ENCODE results near the gene EFR3B.

EFR3B gene

DNA sequence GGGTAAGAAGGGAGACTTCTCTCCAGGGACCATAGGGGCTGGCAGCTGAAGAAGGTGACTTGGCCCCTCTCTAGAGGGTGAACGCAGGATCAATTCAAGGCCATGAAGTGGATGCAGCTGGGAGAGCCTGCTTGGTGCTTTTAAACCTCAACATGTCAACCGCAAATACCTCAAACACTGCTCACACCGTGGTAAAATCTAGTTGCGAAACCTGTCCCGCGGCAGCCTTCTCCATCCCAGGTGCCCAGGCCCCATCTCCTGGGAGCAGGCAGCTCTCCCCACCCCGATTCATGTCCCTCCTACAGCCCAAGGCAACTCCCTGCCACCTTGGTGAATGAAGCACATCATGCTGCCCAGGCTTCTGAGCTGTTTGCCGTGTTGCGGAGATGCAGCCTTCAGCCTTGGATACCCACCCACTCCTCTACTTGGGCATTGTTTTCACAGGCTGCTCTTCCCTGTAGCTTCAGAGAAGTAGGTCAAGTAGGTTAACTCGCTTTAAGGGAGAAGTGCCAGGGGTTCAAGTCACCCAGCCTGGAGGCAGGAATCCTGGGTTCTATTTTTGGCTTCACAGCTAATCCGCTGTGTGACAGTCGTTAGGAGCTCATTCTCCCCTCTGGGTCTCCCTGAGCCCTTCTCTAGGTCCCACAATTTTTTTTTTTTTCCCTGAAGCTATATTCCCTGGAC is 6.2 kb upstream of the EFR3B start:
- no peak for DNase-seq (ENCODE audit: low spot score)

DNA sequence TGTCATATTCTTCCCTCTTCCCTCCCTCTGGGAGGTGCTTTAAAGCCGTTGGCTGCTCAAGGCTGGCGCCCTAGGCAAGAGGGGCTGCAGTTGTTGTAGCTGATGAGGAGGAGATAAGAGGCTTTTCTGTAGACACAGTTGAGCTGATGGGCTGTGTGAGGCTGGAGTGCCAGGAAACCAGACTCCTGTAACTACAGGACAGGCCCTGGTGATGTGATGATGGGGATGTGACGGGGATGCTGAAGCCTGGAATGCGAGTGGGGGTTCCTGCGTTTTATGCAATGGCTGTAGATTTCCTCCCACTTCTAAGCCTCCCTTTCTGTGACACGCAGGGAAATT is 5.7 kb upstream of the EFR3B start:
- DNase-seq (ENCODE audit: low spot score), result no peak

DNA sequence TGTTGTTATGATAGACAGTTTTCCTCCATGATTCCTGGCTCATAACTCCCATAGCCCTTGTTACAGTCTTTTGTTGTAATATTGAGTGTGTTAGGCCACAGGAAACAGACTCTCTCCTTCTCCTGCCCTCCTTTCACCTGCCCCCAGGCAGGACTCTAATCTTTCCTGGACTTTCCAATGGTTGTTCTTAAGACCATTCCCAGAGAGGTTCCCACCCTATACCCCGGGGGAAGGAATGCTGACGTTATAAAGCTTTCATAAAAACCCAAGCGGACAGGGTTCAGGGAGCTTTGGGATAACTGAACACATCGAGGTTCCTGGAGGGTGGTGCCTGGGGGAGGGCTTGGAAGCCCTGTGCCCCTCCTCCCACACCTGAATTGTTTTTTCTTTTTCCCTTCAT is 2.8 kb upstream of the EFR3B start:
- no peak for DNase-seq (ENCODE audit: low spot score)

DNA sequence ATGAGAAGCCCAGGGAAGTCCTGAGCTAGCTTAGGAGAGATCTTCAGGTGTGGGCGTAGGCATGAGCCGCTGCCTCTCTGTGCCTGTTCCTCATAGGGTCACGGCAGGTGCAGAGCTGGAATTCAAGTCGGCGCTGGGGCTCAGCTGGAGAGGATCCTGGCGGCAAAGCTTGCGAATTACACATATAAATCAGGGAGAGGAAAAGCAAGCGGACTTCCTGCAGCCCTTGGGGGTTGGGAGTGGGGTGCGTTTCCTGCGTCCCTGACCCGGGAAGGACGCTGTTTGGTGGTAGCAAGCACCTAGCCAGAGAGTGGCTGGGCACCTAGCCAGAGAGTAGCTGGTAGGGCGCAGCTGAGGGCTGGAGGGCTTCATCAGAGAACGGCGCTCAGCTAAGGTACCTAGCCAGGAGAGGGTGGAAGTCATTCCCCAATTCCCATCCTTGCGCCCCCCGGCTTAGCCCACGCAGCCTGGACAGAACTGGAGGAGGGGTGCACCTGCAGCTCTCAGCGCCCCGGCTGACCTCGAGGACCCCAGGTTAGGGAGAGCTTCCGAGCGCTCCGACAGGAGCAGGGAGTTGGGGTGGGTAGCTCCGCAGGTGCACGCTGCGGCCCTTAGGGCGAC is 459 bp upstream of the EFR3B start:
- DNase-seq (ENCODE audit: low spot score), result peak; percentile 46

DNA sequence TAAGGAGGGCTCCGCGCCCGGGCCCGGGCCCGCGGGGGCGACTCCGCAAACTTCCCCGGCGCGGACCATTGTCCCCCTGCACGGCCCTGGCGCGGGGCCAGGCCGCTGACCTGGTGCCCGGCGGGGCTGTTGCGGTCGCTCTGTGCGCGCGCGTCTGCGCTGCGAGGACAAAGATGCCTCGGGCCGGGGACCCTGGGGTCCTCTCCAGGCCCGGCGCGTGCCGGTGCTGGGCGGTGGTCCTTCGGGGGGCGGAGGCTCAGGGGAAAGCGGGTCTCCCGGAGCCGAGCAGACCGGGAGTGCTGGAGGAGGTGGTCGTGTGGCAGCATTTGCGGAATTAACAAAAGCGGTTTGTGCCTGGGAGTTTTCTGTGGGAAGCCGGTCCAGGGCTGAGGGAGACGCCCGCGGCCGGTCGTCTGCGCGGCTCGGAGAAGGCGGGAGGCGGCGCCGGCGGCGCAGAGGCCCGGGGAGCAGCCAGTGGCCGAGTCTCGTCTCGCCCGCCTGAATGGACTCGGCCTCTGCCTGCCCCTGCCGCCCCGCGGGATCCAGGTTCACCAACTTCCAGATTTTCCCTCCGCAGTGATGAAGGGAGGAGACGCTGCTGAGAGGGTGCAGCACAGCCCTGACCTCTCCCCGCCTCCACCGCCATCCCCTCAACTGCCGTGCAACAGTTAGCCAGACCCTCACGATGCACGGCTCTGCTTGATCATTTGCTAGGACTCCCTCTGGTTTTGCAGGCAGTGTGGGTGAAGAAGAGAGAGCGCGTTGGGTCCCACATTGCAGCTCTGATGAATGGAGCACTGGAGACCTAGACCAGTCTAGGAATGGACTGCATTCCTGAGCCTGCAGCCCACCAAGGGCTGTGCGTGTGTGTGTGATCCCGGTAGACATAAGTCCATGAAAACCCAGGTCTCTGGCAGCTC is 705 bp downstream of the EFR3B start:
- no peak for DNase-seq (ENCODE audit: low spot score)

DNA sequence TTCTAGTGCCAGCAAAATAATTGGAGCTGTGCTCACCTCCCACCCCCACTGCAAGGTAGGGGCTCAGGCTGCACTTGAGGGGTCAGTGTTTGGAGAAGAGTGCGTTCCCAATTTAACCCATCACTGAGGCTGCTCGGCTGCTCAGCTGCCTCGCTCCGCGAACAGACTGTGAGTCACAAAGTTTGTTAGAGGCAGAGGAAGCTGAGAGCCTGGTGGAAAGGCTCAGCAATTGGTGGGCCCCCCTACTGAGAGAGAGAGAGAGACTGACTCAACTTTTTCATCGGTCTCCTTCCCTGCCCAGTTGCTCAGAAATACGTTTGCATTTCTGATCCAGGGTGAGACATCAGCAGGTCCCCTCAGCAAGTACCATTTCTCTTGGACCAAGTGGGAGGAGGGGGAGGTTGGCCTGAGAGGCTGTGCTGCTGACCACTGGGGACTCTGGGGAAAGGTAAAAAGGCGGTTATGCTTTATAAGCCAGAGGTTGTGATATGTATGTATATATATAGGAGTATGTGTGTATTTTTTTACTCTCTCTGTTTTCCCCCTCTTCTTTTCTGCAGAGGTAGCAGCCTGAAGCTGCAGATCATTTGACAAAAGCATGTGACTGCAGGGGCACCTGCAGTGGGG is 1.5 kb downstream of the EFR3B start:
- DNase-seq (ENCODE audit: low spot score), result no peak

DNA sequence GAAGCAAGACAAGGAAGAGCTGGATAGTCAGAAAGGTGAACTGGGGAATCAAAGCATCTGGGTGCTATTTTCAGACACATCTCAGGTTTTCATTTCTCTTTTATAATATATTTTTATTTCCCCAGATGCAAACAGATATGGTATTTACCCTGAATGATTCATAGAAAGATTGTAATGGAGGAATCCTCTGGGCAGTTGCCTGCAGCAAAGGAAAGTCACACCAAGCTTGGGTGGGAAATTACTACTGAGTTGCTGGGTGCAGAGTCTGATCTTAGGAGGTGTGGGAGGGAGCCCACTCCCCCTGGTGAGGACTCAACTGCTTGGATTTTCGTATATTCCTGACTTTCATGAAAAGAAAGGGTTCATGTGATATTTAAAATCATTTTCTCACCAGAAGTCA is 2.1 kb downstream of the EFR3B start:
- no peak for DNase-seq (ENCODE audit: low spot score)

DNA sequence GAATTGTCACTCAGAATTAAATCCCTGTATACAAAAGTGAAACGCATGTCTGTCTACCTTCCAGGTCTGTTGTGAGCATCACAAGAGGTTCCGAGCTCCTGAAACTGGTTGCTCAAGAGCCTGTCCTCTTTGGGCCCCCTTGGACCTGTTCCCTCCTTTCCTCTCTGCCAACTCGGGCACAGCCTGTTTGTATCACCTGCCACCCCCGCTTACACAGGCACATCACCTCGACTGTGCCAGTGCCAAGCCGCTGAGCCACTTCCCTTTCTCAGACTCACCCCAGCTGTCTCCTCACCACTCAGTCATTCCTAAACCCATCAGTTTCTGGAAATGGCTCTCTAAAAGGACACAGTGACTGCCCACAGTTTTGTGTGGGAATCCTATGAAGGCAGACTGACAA is 3.1 kb downstream of the EFR3B start:
- DNase-seq (ENCODE audit: low spot score), result peak; percentile 27

DNA sequence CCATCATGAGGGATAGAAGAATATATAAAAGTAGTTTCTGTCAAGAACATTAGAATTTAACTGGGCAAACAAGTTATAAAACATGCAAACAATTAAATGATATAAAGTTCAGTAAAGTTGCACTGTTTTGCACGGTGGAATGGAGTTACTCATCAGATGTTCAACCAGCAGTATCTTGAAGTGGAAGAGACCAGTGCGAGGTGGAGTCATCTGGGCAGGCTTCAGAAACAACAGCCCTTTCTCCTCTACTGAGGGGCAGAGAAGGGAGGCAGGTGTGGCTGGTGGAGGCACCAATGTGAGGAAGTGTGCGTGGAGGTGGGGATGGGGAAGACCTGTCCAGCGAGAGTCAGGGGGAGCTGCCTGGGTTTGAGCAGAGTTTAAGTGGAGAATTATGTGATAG is 7.5 kb downstream of the EFR3B start:
- DNase-seq (ENCODE audit: low spot score), result no peak

DNA sequence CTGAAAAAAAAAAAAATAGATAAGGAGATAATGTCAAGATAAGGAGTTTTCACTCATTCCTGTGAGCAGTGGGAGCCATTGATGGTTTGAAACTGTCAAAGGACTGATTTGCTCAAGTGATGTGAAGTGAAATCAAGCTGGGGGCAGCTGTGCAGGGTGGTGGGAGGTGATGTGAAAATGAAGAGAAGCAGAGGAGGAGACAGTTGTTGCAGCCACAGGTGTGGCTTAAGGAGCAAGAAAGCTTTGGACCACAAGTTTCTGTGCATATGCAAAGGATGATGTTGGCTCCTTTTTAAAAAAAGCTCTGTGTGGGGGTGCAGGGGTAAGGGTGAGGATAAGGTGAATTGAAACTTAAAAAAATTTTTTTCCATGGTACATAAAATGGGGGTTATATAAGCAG is 8.3 kb downstream of the EFR3B start:
- DNase-seq (ENCODE audit: low spot score), result no peak

DNA sequence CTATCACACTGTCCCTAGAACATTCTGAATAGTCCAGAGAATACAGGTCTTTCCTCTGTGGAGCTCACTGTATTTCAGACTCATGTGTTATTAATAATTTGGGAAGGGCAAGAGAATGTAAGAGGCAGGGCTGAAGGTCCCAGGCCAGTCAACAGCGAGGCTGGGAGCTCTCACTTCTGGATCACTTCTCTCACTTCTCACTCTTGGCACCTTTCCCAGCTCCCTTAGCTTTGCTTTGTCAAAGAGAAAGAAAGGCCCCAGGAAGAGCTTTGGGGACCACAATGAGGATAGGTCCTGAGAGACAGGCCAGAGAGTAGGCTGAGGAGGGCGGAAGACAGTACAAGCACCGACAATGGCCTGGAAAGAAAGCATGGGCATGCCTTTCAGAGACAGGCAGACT is 11.2 kb downstream of the EFR3B start:
- no peak for DNase-seq (ENCODE audit: low spot score)

DNA sequence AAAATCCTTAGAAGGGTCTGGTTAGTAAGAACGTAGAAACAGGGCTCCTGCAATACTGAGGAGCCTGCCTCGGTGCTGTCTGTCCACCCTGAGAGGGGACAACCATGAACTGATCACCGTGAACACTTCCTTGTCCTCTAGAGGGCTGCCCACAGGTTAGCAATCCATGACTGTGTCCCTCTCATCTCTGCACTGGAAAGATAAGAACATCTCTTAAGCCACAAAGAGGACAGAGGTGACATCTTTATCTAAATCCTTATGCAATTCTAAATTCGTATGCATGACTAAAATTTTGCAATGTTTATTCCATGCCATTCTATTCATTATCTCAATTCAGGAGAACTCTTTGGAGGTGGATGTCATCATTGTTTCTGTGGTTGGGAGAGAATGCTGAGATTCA is 12.8 kb downstream of the EFR3B start:
- no peak for DNase-seq (ENCODE audit: low spot score)

DNA sequence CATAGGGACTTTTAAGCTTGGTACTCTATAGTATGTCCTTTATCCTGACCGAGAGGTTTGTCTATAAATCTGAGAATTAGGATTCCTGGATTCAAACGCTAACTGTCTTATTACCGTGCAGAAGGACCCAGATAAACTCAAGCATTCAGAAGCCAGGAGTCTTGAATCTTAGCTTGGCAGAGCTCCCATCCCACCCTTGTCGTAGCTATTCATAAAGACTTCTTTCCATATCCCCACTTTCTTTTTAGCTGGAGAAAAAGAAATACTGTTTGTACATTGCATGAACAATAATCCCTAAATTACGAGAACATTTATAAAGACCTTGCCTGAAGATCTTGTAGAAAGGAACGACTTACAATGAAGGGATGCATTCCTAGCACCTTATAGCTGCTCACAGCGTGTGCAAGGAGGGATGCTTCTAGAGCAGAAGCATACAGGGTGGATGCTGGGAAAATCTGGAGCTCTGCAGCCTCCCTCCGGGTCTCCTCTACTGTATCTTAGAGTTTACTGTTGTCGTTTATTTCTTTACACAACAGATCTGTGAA is 13.6 kb downstream of the EFR3B start:
- no peak for DNase-seq (ENCODE audit: low spot score)

DNA sequence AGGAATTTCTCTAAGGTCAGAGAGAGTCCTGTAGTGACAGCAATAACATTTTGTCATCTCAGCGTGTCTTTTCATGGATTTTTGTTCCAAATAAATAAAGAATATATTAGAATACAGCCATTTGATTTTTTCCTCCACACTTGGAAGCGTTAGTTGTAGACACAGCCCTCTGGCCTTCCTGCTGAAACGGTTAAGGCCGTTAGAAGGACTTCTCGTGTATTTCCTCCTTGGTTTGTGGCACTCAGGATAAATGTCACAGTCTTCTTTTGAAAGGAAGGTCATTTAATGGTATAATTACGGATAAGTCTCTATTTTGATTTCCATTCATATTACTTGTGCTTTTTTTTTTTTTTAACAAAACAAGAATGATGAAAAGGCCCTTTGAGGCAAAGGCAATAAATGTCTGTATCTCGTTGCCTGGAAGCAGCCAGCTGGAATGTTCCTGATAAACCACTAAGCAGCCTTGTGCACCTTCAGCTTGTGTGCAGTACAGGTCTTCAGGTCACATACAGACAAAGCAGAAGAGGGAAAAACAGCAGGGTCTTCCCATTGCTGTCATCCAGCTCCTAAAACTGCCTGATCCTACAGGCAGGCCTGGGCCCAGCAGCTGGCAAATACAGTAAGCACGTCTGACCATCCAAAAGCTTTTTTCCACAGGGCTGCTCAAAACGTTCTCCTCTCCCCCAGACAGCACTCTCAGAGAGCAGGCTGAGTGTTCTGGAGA is 14.4 kb downstream of the EFR3B start:
- DNase-seq (ENCODE audit: low spot score), result no peak

DNA sequence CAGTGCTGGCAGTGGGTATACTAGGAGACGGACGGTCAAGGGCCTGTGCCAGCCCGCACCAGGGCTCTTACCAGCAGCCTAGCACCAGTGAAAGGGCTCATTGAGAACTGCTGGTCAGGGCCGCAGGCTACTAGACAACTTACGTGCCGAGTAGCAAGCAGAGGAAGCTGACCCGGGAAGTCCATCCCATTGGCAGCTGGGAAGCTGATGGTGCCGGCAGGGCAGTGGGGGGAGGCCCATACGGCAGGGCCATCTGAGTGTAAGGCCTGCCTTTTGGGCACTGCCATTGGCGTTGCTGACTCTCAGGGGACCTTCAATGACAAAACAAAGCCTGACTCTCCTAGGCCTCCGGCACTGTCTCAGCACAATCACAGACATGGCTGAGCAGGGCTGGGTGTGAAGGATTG is 20.6 kb downstream of the EFR3B start:
- no peak for DNase-seq (ENCODE audit: low spot score)

DNA sequence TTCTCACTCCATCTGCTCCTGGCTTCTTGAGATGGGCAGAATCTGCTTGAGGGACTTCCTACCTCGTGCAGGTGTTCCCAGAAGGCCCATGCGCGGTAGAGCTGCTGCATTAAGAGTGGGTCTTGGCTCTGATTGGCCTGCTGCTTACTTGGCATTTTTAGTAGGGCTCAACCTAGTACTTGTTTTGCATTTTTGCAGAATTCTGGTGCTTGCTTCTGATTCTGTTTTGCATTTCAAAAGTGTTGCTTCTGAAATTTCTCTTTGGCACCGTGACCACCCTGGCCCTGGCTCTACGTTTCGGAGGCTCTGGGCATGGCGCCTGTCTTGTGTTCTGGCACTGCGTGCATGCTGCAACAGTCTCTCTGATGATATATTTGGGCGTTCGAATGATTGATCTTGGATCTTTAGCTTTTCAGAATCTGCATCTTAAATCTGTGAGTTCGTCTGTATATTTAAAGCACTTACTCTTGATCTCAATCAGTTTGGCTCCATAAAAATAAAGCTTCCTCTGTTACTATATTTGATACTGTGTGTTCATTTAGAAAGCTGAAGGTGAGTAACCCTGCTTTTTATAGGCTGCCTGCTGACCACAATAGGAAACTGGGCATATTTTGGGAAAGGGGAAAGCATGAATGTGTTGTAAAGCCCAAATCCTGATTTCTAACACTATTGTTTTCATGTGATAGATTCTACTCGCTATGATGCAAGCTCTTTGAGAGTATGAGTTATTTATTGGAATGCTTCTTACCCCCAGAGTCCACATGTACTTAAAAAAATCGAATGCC is 22.2 kb downstream of the EFR3B start:
- DNase-seq (ENCODE audit: low spot score), result peak; percentile 78

DNA sequence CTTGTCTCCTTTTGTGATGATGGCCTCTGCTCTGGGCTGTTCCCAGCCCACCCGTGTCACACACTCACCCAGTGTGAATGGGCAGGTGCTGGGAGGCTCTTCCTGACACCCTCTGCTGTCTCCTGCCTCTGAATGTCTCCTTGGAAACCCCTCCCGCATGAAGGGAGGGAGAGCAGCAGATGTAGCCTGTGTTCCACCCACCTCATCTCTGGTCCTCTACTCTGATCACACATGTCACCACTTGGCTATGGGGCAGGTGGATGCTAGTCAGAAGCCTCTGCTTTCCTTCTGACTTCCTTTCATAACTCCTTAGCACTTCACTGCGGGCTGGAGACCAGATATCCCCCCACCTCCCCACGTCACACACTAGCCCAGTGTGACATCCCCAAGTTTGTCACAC is 23.9 kb downstream of the EFR3B start:
- DNase-seq (ENCODE audit: low spot score), result no peak

DNA sequence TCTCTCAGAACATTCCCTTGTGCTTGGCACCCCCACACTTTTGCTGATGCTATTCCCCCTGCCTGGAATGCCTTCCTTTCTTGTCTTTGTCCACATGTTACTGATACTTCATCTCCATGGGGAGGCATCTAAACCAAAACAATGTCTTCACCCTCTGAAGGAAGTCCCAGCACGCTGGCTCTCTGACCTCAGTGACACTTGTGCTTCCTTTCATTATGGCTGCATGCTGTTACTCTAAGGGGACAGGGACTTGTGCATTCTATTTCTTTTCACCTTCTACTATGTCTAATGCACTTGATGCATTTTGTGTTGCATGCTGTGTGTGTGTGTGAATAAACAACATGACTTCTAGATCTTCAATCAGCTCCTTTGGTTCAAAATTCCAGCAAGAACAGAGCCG is 24.6 kb downstream of the EFR3B start:
- no peak for DNase-seq (ENCODE audit: low spot score)

DNA sequence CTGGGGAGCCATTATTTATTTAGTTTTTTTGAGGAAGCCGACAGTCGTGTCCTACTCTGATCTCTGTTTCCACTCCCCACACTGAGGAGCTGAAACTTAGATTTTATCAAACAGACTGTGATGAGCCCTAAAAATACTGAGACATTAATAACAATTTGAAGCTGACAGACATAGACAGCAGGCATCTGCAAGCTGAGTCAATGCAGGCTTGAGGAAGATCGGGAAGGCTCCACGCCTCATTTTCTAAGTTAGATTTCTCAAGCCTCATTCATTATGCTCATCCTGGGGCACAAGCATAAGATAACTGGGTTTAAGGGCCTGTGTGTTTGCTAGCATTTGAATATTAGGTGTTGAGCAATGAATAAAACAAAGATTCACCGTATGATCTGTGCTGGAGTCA is 26.3 kb downstream of the EFR3B start:
- no peak for DNase-seq (ENCODE audit: low spot score)

DNA sequence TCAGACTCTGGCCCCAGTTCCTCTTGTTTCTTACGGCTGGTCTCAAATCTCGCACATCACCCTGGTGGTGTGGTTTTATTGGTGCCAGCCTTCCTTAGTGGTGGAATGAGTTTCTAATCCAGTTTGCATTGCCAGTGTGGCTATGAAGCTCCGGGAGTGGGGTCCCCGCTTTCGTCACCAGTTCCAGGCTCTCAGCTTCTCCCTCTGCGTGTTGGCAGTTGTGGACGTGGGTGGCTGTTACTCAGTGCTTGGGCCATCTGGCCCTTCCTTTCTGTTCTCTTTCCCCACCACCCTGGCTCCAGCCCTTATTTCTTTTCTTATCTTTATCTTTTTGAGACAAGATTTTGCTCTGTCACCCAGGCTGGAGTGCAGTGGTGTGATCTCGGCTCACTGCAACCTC is 30.1 kb downstream of the EFR3B start:
- no peak for DNase-seq (ENCODE audit: low spot score)

DNA sequence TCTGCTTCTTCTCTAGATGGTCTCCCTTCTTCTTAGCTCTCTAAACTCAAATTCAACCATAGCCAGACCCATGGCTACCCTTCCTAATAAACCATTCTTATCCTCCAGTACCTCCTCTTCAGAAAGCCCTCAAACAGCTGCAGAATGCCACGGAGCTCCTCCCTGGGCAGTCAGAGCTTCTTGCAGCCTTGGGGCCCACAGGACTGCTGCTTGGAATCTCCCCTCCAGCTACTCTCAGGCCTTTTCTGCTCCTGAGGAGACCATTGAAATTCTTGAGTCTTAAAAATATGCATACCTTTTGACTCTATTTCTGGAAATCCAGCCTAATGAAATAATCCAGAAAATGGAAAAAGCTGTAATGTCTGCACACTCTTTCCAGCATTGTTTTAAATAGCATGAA is 30.7 kb downstream of the EFR3B start:
- no peak for DNase-seq (ENCODE audit: low spot score)
